PC-9 (cell line): ENCODE measurements around the gene CYP11A1. TPM values are rescaled to one million over a fixed set of nuclear protein-coding genes. Genes with fewer than 3 reads are reported as not detected.

Experiments used
- BruUV-seq: library from RNA; stranded (reverse); fragments of 400-500 nt; replicated peaks from 2 replicates; lab custom pipeline; 2021; lab: Mats Ljungman, UMichigan
- CTCF ChIA-PET: fragments of 300-600 bp; sonication (Branson Sonifier 250); formaldehyde crosslinking; loops from one replicate; lab custom pipeline; 2022; ENCODE audit warnings: antibody characterized with exemption; lab: Charles Lee
- POLR2A ChIA-PET: fragments of 300-600 bp; sonication (Branson Sonifier 250); formaldehyde crosslinking; loops from one replicate; lab custom pipeline; 2022; ENCODE audit warnings: antibody characterized with exemption; ENCODE audit not compliant: unreplicated experiment; lab: Charles Lee
- DNase-seq, 2 experiments: peaks; one replicate each; pipeline versions ENCODE4 v3.0.0 to v3.0.0-alpha.2; 2015 to 2022; ENCODE audit warnings: mixed read lengths in 1 of 2
- H2AFZ ChIP-seq: fragments of 200-600 bp; sonication (generic); 2 replicates; pipeline ENCODE4 v1.8.1; 2017; ENCODE audit warnings: antibody characterized with exemption
- H3F3A ChIP-seq: fragments of 200-600 bp; sonication (generic); 2 replicates; pipeline ENCODE4 v1.8.1; 2017; ENCODE audit warnings: antibody characterized with exemption, mild to moderate bottlenecking, low read depth; ENCODE audit not compliant: insufficient read depth
- H3K27ac ChIP-seq: fragments of 200-600 bp; sonication (generic); 2 replicates; pipeline ENCODE4 v1.6.1; 2016; ENCODE audit warnings: mixed run types
- H3K27me3 ChIP-seq: fragments of 200-600 bp; sonication (generic); 2 replicates; pipeline ENCODE4 v1.6.1; 2016; ENCODE audit warnings: low read depth, mixed run types; ENCODE audit not compliant: insufficient read depth
- H3K36me3 ChIP-seq: fragments of 200-600 bp; sonication (generic); 2 replicates; pipeline ENCODE4 v1.6.1; 2016; ENCODE audit warnings: low read depth, mixed run types
- H3K4me1 ChIP-seq: fragments of 200-600 bp; sonication (generic); replicated peaks from 2 replicates; pipeline ENCODE4 v1.6.1; 2016; ENCODE audit warnings: mixed run types; ENCODE audit not compliant: insufficient read depth
- H3K4me2 ChIP-seq: fragments of 200-600 bp; sonication (generic); 2 replicates; pipeline ENCODE4 v1.6.1; 2017; ENCODE audit warnings: mixed run types
- H3K4me3 ChIP-seq: fragments of 200-600 bp; sonication (generic); 2 replicates; pipeline ENCODE4 v1.6.1; 2016; ENCODE audit warnings: mixed run types
- H3K79me2 ChIP-seq: fragments of 200-600 bp; sonication (generic); 2 replicates; pipeline ENCODE4 v1.6.1; 2017; ENCODE audit warnings: low read depth, mixed run types
- H3K9me2 ChIP-seq: fragments of 200-600 bp; sonication (generic); 2 replicates; pipeline ENCODE4 v1.8.1; 2017; ENCODE audit warnings: mild to moderate bottlenecking; ENCODE audit not compliant: insufficient read depth
- H3K9me3 ChIP-seq: fragments of 200-600 bp; sonication (generic); 2 replicates; pipeline ENCODE4 v1.8.1; 2016; ENCODE audit warnings: low read depth; ENCODE audit not compliant: insufficient read depth
- H4K20me1 ChIP-seq: fragments of 200-600 bp; sonication (generic); 2 replicates; pipeline ENCODE4 v1.8.1; 2017; ENCODE audit not compliant: insufficient read depth
- CTCF ChIP-seq: fragments of 200-600 bp; sonication (generic); conservative IDR thresholded peaks from 2 replicates; pipeline ENCODE4 v1.6.1; 2017; ENCODE audit warnings: mixed run types, antibody characterized with exemption, mild to moderate bottlenecking, moderate library complexity
- EZH2 ChIP-seq: fragments of 200-600 bp; sonication (generic); IDR thresholded peaks from 2 replicates; pipeline ENCODE4 v1.8.0; 2017; ENCODE audit warnings: antibody characterized with exemption, low read depth
- intact Hi-C: fragments of 100-400 bp; cut with micrococcal nuclease; formaldehyde crosslinking; loops from one replicate; pipeline ENCODE4 v1.10.0; 2022; ENCODE audit not compliant: unreplicated experiment
- total RNA-seq: library from RNA; stranded (reverse); gene quantifications from 2 replicates; pipeline ENCODE4 v1.2.3, GENCODE V29; 2021

Gene CYP11A1
- total RNA-seq, 1 experiment from 2014 or later = 7.1 TPM

GRCh38 chr15:74373056-74373650 is 5.7 kb upstream of the CYP11A1 start:
- TF ChIP-seq CTCF (no peak), EZH2 (no peak)
- Histone ChIP-seq H3K27ac (no peak overlapping the region), H3K27me3 (no peaks in the 10 kb centered on the region), H3K9me3 (no peaks in the 10 kb centered on the region), H4K20me1 (no peaks in the 10 kb centered on the region), H3K4me3 (peak overlapping the region; percentile 67; the same call in 1 of the 2 replicates), H3K9me2 (no peaks in the 10 kb centered on the region), H3K4me1 (peaks cover 13% of the 10 kb centered on the region), H3K79me2 (no peaks in the 10 kb centered on the region), H3F3A (0 out of 2 replicates have a peak, but pooled peaks cover 4% of the 10 kb centered on the region), H2AFZ (no peak overlapping the region), H3K4me2 (peak overlapping the region; percentile 96), H3K36me3 (no peaks in the 10 kb centered on the region)
- DNase-seq = no peak
- intact Hi-C loops = loop anchor here (1.0 to 10.0 kb wide), 4 partner anchors 116 to 582 kb away; partner anchors contain the start of gene RPP25
- CTCF ChIA-PET = interaction anchor here (0.6 kb wide), 1 partner anchor 318 kb away, joined by 6 read pairs; no protein-coding TSS in a partner anchor
- POLR2A ChIA-PET = no interaction called here
- BruUV-seq = no TSS peak

GRCh38 chr15:74370471-74370870 is 3.0 kb upstream of the CYP11A1 start:
- Histone ChIP-seq H3K27ac (no peak overlapping the region), H3K36me3 (no peaks in the 10 kb centered on the region), H3F3A (0 out of 2 replicates have a peak, but pooled peaks cover 4% of the 10 kb centered on the region), H3K4me1 (peaks cover 18% of the 10 kb centered on the region), H3K4me3 (no peak overlapping the region), H3K4me2 (no peak overlapping the region), H3K9me2 (no peaks in the 10 kb centered on the region), H2AFZ (no peak overlapping the region), H4K20me1 (no peaks in the 10 kb centered on the region), H3K79me2 (peaks cover 18% of the 10 kb centered on the region), H3K27me3 (no peaks in the 10 kb centered on the region), H3K9me3 (no peaks in the 10 kb centered on the region)
- intact Hi-C loops = loop anchor here (5.0 to 10.0 kb wide), 2 partner anchors 318 to 584 kb away; partner anchors contain the start of gene RPP25
- TF ChIP-seq CTCF (no peak), EZH2 (no peak)
- no peak for DNase-seq
- no TSS peak for BruUV-seq
- POLR2A ChIA-PET = no interaction called here
- CTCF ChIA-PET = no interaction called here

GRCh38 chr15:74369756-74370155 is 2.3 kb upstream of the CYP11A1 start:
- TF ChIP-seq CTCF = no peak
- TF ChIP-seq EZH2 = no peak
- Histone ChIP-seq H3K4me2 (no peak overlapping the region), H4K20me1 (no peaks in the 10 kb centered on the region), H3K36me3 (no peaks in the 10 kb centered on the region), H3K9me3 (no peaks in the 10 kb centered on the region), H3K4me3 (no peak overlapping the region), H3K9me2 (no peaks in the 10 kb centered on the region), H3F3A (0 out of 2 replicates have a peak, but pooled peaks cover 1% of the 10 kb centered on the region), H3K79me2 (peaks cover 22% of the 10 kb centered on the region), H3K27ac (no peak overlapping the region), H3K27me3 (no peaks in the 10 kb centered on the region), H2AFZ (no peak overlapping the region), H3K4me1 (peaks cover 15% of the 10 kb centered on the region)
- CTCF ChIA-PET = interaction anchor here (0.7 kb wide), 1 partner anchor 241 kb away, joined by 3 read pairs; no protein-coding TSS in a partner anchor
- no peak for DNase-seq
- intact Hi-C loops = loop anchor here (5.0 to 10.0 kb wide), 2 partner anchors 317 to 585 kb away; partner anchors contain the start of gene RPP25
- POLR2A ChIA-PET = no interaction called here
- BruUV-seq = no TSS peak
